ENCODE measurements around the gene CTNNA2.

CTNNA2 gene

GRCh38 chr2:80473796-80474195 is 960.9 kb downstream of the CTNNA2 start:
- DNase-seq (ENCODE audit: extremely low spot score): no peak
- TF ChIP-seq CTCF (IDR thresholded peaks at IDR 0.05; ENCODE audit: control extremely low read depth, extremely low read depth, low read depth, missing control alignments): no peak
- POLR2A ChIA-PET: no interaction called here
- CTCF ChIA-PET: no interaction called here

- ChIA-PET POLR2A (no interaction called here), CTCF (interaction anchor here (1.1 to 1.3 kb wide), 2 partner anchors 11 to 23 kb away, joined by 3 to 4 read pairs; no protein-coding TSS in a partner anchor)
- no peak for TF ChIP-seq CTCF (IDR thresholded peaks at IDR 0.05; ENCODE audit: control extremely low read depth, extremely low read depth, low read depth, missing control alignments)
- no peak for DNase-seq (ENCODE audit: extremely low spot score)
These were observed 963.1 kb downstream of the CTNNA2 start for GRCh38 chr2:80475970-80476369.

DNA sequence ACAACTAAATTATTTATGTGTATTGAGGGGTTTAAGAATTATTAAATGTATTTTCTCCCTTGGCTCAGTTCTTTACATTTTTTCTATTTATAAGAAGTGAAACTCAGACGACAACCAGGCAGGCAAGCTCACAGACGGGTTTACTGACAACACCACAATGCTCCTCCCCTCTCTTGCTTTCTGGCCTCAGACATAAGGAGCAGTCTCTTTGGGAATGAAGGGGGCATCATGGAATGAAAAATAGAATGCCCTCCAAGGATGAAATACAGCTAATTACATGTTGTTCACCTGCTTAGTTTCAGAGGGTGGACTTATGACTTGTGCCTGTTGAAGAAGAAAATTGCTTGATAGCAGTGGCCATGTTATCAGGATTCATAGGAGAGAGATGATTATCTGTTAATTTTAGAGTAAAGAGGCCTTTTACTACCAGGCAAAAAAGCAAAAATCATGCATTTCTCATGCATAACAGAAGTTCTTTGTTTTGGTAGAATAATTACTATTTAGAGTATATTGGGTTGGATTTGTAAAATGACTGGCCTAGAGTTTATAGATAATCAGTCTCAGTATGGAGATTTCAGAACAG is 963.8 kb downstream of the CTNNA2 start:
- ChIA-PET CTCF (interaction anchor here (1.1 to 1.3 kb wide), 2 partner anchors 12 to 22 kb away, joined by 3 to 4 read pairs; no protein-coding TSS in a partner anchor), POLR2A (no interaction called here)
- TF ChIP-seq CTCF (IDR thresholded peaks at IDR 0.05; ENCODE audit: control extremely low read depth, extremely low read depth, low read depth, missing control alignments): no peak
- DNase-seq (ENCODE audit: extremely low spot score): no peak

DNA sequence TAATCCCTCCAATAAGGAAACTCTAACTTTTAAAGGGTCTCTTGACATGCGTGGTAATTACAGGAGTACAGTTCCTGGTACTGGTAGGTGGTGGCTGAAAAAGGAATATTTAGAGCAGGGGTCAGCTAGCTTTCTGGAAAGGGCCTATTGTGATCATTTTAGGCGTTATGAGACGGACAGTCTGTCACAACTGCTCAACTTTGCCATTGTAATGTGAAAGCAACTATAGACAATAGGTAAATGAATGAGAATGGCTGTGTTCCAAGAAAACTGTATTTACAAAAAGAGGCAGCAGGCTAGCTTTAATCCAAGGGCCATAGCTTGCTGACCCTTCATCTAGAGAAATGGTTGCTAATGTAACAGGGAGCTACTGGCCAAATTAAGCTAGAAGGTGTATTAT is 969.4 kb downstream of the CTNNA2 start:
- POLR2A ChIA-PET: no interaction called here
- no peak for TF ChIP-seq CTCF (IDR thresholded peaks at IDR 0.05; ENCODE audit: control extremely low read depth, extremely low read depth, low read depth, missing control alignments)
- CTCF ChIA-PET: interaction anchor here (1.4 kb wide), 1 partner anchor 14 kb away, joined by 3 read pairs; no protein-coding TSS in a partner anchor
- DNase-seq (ENCODE audit: extremely low spot score): no peak

DNA sequence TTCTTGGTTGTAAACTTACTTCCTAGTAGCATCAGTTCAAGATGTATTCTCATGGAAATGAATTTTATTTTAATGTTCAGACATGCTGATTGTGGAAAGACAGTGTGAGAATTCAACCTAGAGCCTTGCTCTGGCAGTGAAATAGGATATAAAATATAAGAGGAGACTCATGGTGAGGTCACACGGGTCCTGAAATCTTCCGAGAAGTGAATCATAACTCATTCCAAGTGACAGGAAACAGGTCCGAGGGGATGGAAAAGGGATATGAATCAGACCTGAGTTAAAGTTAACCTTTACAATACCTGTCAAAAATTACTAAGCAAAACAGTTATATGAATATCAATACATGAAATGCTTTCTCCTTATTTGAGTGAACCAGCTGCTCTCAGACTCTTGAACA is 976.9 kb downstream of the CTNNA2 start:
- POLR2A ChIA-PET: no interaction called here

GRCh38 chr2:80490964-80491363 is 978.1 kb downstream of the CTNNA2 start:
- DNase-seq (ENCODE audit: extremely low spot score): no peak
- ChIA-PET CTCF (no interaction called here), POLR2A (no interaction called here)
- TF ChIP-seq CTCF (IDR thresholded peaks at IDR 0.05; ENCODE audit: control extremely low read depth, extremely low read depth, low read depth, missing control alignments): no peak

More for the DNA sequence above, 976.9 kb downstream of the CTNNA2 start:
- DNase-seq (ENCODE audit: extremely low spot score): no peak
- CTCF ChIA-PET: no interaction called here
- no peak for TF ChIP-seq CTCF (IDR thresholded peaks at IDR 0.05; ENCODE audit: control extremely low read depth, extremely low read depth, low read depth, missing control alignments)
